ENCODE data around the gene C10orf53.

Gene C10orf53

DNA sequence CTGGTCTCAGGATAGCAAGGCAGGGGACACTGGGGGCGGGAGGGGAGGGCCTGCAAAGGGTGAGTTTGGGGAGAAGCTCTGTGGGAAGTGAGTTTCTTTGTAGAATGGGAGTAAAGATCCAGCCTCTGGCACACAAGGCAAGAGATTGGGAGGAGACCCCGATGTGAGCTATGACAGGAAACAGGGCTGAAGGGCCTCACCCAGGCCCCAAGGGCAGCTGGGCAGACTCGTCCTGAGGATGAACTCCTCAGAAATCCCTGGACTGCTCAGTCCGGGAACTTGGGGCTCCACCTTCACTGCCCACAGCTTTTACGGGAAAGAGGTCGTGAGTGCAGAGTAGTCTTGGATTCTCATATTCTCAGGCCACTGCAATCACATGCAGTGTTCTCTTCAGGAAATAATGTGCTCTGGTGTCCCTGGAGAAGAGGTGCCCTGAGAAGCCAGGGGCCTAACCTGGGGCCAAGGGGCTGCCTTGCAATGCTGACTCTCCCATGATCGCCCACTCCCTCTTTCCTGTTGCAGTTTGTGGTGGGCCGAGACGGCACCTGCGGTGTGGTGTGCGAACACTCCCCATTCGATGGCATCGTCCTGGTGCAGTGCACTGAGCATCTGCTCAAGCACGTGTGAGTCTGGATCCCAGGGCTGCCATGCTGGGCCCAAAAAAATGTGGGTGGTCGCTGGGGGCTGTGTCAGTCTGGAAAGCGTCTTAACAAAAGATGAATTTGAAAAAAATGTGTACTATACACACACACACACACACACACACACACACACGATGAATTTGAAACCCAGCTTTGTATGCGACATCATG, 31.3 kb upstream of the C10orf53 start:
- Mint-ChIP-seq H3K36me3 (ENCODE audit: low read depth) (no peaks in the 10 kb centered on the region), H3K27me3 (ENCODE audit: low read depth) (no peaks in the 10 kb centered on the region), H3K9me3 (no peaks in the 10 kb centered on the region), H3K4me3 (no peak overlapping the region), H3K27ac (no peak overlapping the region), H3K4me1 (ENCODE audit: low read depth) (peaks cover 13% of the 10 kb centered on the region)
- DNase-seq (ENCODE audit: low spot score): no peak

DNA sequence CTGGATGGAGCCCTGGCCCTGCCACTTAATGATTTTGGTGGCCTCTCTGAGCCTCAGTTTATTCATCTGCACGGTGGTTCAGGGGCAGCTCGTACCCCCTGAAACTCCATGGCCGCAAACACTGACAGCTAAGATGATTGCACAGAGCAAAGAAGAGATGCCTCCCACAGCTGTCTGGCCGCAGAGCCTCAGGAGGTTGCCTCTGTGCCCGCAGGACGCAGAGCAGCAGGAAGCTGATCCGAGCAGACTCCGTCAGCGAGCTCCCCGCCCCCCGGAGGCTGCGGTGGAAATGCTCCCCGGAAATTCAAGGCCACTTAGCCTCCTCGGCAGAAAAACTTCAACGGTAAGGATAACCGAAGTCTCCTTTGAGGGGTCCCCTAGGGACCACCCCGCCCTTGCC, 30.2 kb upstream of the C10orf53 start:
- peak; percentile 53 for DNase-seq (ENCODE audit: low spot score)
- H3K4me3 Mint-ChIP-seq: peak overlapping the region; percentile 29
- H3K27me3 Mint-ChIP-seq (ENCODE audit: low read depth): no peaks in the 10 kb centered on the region
- no peaks in the 10 kb centered on the region for H3K9me3 Mint-ChIP-seq
- no peaks in the 10 kb centered on the region for H3K36me3 Mint-ChIP-seq (ENCODE audit: low read depth)
- H3K4me1 Mint-ChIP-seq (ENCODE audit: low read depth): peaks cover 13% of the 10 kb centered on the region
- peak overlapping the region; percentile 56 for H3K27ac Mint-ChIP-seq

DNA sequence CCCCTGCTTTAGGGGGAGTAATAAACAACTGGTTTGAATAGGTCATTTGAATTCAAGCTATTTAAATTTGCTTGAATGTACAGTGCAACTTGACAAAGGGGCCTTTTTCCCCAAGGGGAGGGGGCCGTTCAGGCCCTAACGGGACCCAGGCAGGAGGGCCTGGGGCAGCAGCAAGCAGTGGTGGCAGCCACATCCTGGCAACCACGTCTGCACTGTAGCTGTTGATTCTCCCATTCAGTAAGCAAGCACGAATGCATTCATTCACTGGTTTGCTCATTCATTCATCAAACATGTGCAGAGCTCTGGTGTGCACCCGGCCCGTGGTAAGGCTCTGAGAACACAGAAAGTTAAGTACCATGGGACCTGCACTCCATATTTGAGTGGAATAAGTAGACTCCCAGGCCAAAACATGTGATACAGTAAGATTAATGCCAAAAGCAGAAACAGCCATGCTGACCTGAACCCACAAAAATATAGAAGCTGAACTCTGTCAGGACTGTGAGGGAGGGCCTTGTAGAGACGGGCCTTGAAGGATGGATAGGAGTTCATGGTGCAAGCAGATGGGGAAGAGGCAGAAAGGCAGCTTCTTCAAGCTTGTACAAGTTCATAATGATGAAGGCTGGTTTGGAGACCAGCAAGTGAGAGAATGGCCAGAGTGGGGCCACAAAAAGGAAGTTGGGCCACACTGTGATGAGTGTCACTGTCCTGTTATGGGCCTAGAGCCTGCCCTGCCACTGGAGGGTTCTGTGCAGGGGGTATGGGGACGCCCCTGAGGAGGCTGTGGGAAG, 29.3 kb upstream of the C10orf53 start:
- peaks cover 13% of the 10 kb centered on the region for H3K4me1 Mint-ChIP-seq (ENCODE audit: low read depth)
- no peak for DNase-seq (ENCODE audit: low spot score)

DNA sequence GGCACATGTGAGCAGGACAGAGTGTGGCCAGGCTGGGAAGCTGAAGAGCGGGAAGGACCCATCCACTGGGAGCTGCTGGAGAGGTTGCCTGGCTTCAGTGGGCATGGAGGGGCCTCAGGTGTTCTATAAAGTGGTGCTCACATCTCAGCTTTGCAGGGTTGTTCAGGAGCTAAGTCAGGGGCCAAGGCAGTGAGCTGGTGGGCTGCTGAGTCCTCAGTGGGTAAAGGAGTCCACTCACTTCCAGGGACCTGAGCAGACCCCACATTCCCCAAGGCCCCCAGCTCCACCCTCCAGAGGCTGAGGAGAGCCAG, 28.8 kb upstream of the C10orf53 start:
- H3K4me3 Mint-ChIP-seq: no peak overlapping the region

More for the DNA sequence above, 29.3 kb upstream of the C10orf53 start:
- Mint-ChIP-seq H3K36me3 (ENCODE audit: low read depth) (no peaks in the 10 kb centered on the region), H3K27me3 (ENCODE audit: low read depth) (no peaks in the 10 kb centered on the region), H3K27ac (peak overlapping the region; percentile 52), H3K4me3 (no peak overlapping the region), H3K9me3 (no peaks in the 10 kb centered on the region)

DNA sequence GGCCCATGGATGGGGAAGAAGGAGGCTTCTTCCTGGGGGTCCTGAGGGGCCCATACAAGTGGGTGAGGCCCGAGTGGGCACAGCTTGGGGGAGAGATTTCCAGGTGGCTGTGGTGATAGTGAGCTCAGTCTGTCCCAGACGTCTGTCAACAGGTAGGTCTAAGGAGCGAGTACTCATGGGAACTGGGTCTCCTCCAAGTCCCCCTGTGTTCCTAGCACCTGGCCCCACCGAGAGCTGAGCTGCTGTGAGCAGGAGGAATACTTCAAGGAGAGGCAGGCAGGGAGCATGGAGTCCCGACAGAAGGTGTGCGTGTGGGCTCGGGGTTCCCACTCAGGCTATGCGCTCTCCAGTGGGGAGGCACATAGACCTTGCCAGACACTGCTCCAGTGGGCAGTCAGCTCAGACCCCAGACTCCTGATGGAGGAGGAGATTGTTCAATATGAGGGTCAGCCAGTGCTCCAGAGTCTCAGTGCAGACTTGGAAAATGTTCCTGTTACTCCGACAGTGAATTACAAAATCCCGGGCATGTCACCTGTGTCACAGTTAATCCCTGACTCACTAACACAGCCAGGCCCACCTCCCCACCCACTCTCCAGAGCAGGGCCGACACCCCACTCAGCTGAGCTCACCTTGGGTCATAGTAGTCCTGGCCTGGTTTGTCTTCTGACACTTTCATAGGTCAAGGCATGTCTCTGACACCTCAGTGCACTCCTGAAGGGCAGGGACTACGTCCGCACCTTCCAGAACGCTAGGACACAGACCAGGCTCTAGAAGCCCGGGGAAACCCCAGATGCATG, 28.2 kb upstream of the C10orf53 start:
- H3K9me3 Mint-ChIP-seq: no peaks in the 10 kb centered on the region
- no peak overlapping the region for H3K27ac Mint-ChIP-seq
- H3K36me3 Mint-ChIP-seq (ENCODE audit: low read depth): no peaks in the 10 kb centered on the region
- peaks cover 13% of the 10 kb centered on the region for H3K4me1 Mint-ChIP-seq (ENCODE audit: low read depth)
- no peaks in the 10 kb centered on the region for H3K27me3 Mint-ChIP-seq (ENCODE audit: low read depth)
- H3K4me3 Mint-ChIP-seq: no peak overlapping the region
- no peak for DNase-seq (ENCODE audit: low spot score)

More for the DNA sequence above, 28.8 kb upstream of the C10orf53 start:
- no peak for DNase-seq (ENCODE audit: low spot score)
- Mint-ChIP-seq H3K36me3 (ENCODE audit: low read depth) (no peaks in the 10 kb centered on the region), H3K9me3 (no peaks in the 10 kb centered on the region), H3K27ac (no peak overlapping the region), H3K4me1 (ENCODE audit: low read depth) (peaks cover 13% of the 10 kb centered on the region), H3K27me3 (ENCODE audit: low read depth) (no peaks in the 10 kb centered on the region)

DNA sequence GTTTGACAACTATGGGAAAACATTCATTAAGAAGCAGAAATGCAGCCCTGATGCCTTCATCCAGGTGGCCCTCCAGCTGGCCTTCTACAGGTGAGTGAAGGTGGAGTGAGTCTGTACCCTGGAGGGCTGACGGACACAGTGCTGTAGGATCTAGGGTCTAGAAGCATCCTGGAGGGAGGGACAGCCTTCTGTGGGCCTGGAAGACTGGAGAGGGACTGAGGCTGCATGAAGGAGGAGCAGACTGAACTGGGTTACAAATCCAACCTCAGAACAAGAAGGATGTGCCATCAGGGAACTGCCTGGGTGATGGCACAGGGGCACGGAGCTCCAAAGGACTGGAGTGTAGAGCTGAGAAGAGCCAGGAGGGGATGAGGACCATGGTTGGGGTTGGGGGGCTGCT, 27.5 kb upstream of the C10orf53 start:
- no peaks in the 10 kb centered on the region for H3K36me3 Mint-ChIP-seq (ENCODE audit: low read depth)
- no peaks in the 10 kb centered on the region for H3K27me3 Mint-ChIP-seq (ENCODE audit: low read depth)
- no peak for DNase-seq (ENCODE audit: low spot score)
- no peak overlapping the region for H3K4me3 Mint-ChIP-seq
- H3K27ac Mint-ChIP-seq: no peak overlapping the region
- H3K9me3 Mint-ChIP-seq: no peaks in the 10 kb centered on the region
- H3K4me1 Mint-ChIP-seq (ENCODE audit: low read depth): peaks cover 13% of the 10 kb centered on the region

DNA sequence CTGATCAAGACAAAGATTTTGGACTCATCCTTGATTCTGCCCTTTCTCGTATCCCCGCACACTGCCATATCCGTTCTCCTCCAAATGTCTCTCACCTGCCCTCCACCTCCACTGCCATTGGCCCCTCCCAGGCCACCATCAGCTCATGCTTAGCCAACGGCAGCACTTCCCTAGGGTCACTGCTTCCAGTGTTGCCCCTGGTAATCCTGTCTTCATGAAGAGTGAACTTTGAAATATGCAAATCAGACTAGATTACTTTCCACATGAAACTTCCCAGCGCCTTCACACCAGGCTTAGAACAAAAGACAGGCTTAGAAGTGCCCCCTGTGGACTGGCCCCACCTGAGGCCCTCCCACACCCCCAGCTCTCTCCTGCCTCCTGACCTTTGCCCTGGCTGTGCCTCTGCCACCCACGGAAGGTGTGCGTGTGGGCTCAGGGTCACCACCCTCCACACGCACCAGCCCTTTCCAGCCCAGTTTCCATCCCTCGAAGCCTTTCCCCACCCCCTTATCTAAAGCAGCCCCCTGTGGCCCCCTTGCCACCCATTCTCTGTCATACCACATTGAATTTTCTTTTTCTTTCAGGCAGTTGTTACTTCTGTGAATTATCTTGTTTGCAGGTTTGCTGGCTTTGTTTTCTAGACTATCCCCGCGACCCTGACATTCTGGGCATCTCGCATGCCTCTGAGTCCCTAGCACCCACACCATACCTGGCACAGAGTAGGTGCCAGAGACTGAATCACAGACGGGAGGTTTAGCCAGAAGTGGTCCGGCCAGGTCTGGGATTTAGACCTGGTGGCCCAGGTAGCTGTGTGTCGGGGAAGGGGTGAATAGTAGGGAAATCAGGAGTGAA, 26.8 kb upstream of the C10orf53 start:
- H3K27me3 Mint-ChIP-seq (ENCODE audit: low read depth): no peaks in the 10 kb centered on the region

DNA sequence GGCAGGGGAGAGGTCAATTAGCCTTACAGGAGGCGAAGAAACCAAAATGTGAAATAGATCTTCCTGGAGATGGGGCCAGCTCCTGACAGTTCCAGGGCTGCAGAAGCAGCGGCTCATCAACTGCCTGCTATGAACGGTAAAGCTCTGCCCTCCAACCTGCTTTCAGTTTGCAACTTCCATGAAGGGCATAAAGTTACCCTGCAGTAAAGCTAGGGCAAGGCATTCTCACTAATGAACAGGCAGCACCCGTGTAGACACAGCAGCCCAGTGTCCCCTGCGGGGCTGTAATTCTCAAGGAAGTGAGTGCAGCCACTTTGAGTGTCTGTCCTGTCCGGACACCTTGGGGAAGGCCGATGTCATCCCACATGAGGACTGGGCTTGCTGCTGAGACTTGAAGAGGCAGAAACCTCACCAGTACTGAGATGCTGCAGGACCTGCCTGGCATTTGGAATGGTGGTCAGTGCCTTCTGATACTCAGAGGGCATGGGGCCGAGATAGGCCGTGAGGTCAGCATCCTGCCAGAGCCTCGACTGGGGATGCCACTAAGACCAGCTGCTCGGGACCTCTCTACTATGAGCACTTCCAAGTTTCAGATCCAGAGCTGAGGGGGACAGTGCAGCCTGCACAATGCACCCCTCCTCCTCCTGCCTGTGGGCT, 26.1 kb upstream of the C10orf53 start:
- H3K4me3 Mint-ChIP-seq: no peak overlapping the region
- H3K4me1 Mint-ChIP-seq (ENCODE audit: low read depth): peaks cover 11% of the 10 kb centered on the region
- no peak overlapping the region for H3K27ac Mint-ChIP-seq
- H3K27me3 Mint-ChIP-seq (ENCODE audit: low read depth): no peaks in the 10 kb centered on the region
- no peak for DNase-seq (ENCODE audit: low spot score)
- H3K36me3 Mint-ChIP-seq (ENCODE audit: low read depth): no peaks in the 10 kb centered on the region
- peaks cover 3% of the 10 kb centered on the region for H3K9me3 Mint-ChIP-seq

More for the DNA sequence above, 26.8 kb upstream of the C10orf53 start:
- H3K36me3 Mint-ChIP-seq (ENCODE audit: low read depth): no peaks in the 10 kb centered on the region
- H3K27ac Mint-ChIP-seq: no peak overlapping the region
- no peak overlapping the region for H3K4me3 Mint-ChIP-seq
- DNase-seq (ENCODE audit: low spot score): no peak
- H3K4me1 Mint-ChIP-seq (ENCODE audit: low read depth): peaks cover 13% of the 10 kb centered on the region
- peaks cover 1% of the 10 kb centered on the region for H3K9me3 Mint-ChIP-seq

DNA sequence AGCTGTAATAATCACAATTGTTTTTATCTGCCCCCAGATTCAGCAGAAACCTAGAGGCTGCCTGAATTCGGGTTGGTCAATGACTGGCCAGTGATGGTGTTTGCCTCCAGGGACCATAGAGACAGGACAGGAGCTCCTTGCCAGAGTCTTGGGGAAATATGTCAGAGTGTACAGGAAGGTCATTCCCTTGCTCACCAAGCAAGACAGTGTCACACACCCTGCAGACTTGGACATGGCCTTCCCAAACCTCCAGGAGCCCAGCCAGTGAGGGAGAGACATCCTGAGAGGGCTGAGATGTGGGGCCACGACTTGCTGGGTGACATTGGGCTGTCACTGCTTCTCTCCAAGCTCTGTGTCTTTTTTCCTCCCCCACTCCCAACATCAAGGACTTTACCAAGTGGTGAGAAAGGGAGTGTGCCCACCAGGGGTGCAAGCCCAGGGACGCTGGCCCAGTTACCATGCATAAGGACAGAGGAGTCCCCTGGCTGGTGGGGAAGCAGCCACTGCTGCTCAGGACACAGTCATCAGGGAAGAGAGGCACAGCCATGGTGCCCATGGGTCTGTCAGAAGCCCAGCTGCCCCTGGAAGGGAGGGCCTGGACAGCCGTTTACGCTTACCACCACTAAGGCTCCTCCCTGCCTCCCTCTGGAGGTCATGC, 25.3 kb upstream of the C10orf53 start:
- peaks cover 3% of the 10 kb centered on the region for H3K36me3 Mint-ChIP-seq (ENCODE audit: low read depth)
- no peak for DNase-seq (ENCODE audit: low spot score)
- H3K4me3 Mint-ChIP-seq: no peak overlapping the region
- H3K27me3 Mint-ChIP-seq (ENCODE audit: low read depth): no peaks in the 10 kb centered on the region
- peaks cover 6% of the 10 kb centered on the region for H3K4me1 Mint-ChIP-seq (ENCODE audit: low read depth)
- H3K9me3 Mint-ChIP-seq: peaks cover 9% of the 10 kb centered on the region
- H3K27ac Mint-ChIP-seq: no peak overlapping the region

DNA sequence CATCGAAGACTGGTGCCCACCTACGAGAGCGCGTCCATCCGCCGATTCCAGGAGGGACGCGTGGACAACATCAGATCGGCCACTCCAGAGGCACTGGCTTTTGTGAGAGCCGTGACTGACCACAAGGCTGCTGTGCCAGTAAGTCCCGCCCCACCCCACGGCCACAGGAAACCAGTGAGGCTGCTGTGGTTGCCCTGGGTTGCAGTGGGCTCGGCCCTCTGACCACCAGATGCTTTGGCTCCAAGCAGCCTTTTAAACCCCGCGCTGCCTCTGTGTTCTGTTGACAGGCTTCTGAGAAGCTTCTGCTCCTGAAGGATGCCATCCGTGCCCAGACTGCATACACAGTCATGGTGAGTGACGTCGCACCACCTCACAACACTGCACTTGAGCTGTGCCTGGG, 24.4 kb upstream of the C10orf53 start:
- H3K36me3 Mint-ChIP-seq (ENCODE audit: low read depth): peaks cover 5% of the 10 kb centered on the region
- H3K4me1 Mint-ChIP-seq (ENCODE audit: low read depth): no peaks in the 10 kb centered on the region
- no peak overlapping the region for H3K4me3 Mint-ChIP-seq
- no peak overlapping the region for H3K27ac Mint-ChIP-seq
- no peaks in the 10 kb centered on the region for H3K27me3 Mint-ChIP-seq (ENCODE audit: low read depth)
- peaks cover 16% of the 10 kb centered on the region for H3K9me3 Mint-ChIP-seq
- no peak for DNase-seq (ENCODE audit: low spot score)

DNA sequence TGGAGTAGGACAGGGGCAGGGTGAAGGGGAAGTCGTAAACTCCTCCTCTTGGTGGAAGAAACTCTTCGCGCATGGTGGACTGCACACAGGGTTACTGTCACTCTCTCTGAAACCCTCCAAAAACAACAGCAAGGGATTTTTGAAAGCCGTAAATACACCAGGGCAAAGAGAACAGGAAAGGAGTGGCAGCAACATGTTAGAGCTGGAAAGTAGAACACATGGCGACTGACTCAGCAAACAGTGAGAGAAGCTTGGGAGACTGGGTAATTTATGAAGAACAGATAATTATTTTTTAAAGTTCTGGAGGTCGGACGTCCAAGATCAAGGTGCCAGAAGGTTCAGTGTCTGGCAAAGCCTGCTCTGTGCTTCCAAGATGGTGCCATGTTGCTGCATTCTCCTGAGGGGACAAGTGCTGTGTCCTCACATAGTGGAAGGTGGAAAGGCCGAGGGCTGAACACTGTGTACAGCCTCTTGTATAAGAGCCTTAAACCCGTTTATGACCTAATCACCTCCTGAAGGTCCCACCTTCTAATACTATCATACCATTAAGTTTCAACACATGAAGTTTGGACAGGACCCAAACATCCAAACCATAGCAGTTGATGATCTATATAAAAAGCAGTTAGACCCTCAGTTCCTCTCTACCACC, 22.5 kb upstream of the C10orf53 start:
- Mint-ChIP-seq H3K4me1 (ENCODE audit: low read depth) (no peaks in the 10 kb centered on the region), H3K36me3 (ENCODE audit: low read depth) (peaks cover 5% of the 10 kb centered on the region), H3K4me3 (no peak overlapping the region), H3K27ac (no peak overlapping the region), H3K27me3 (ENCODE audit: low read depth) (no peaks in the 10 kb centered on the region), H3K9me3 (peaks cover 16% of the 10 kb centered on the region)
- DNase-seq (ENCODE audit: low spot score): no peak

DNA sequence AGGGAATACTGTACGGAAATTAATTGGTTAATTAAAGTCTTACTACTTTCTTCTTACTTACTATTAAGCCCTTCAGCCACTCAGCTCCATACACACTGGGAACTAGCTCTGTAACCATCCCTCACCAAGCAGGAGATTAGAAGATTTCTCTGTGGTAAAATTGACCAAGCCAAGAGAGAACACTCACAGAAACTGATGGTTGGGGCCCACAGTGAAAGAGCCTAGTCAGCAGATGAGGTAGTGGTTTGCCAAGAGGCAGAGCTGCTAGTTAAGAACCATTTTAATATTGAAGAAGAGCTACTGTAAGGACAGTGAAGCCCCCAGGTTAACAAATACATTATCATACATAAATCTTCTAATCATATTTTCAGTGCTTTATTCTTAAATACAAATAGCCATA, 21.8 kb upstream of the C10orf53 start:
- H3K4me1 Mint-ChIP-seq (ENCODE audit: low read depth): no peaks in the 10 kb centered on the region
- no peak overlapping the region for H3K27ac Mint-ChIP-seq
- no peak overlapping the region for H3K4me3 Mint-ChIP-seq
- peaks cover 16% of the 10 kb centered on the region for H3K9me3 Mint-ChIP-seq
- no peaks in the 10 kb centered on the region for H3K27me3 Mint-ChIP-seq (ENCODE audit: low read depth)
- DNase-seq (ENCODE audit: low spot score): no peak
- H3K36me3 Mint-ChIP-seq (ENCODE audit: low read depth): peaks cover 5% of the 10 kb centered on the region
